IPS-11a (cell line): ENCODE measurements around the gene RNASE8.
"Not testable (repeated sequence)": the region's sequence is repeated elsewhere in the genome, so short reads cannot be mapped to it uniquely, and the experiment has no call there.

Experiments
- H3K4me3 ChIP-seq: one replicate; pipeline ENCODE4 v1.5.1; 2013; ENCODE audit warnings: low read depth, low read length, control low read depth

Gene RNASE8, protein sequence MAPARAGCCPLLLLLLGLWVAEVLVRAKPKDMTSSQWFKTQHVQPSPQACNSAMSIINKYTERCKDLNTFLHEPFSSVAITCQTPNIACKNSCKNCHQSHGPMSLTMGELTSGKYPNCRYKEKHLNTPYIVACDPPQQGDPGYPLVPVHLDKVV

DNA sequence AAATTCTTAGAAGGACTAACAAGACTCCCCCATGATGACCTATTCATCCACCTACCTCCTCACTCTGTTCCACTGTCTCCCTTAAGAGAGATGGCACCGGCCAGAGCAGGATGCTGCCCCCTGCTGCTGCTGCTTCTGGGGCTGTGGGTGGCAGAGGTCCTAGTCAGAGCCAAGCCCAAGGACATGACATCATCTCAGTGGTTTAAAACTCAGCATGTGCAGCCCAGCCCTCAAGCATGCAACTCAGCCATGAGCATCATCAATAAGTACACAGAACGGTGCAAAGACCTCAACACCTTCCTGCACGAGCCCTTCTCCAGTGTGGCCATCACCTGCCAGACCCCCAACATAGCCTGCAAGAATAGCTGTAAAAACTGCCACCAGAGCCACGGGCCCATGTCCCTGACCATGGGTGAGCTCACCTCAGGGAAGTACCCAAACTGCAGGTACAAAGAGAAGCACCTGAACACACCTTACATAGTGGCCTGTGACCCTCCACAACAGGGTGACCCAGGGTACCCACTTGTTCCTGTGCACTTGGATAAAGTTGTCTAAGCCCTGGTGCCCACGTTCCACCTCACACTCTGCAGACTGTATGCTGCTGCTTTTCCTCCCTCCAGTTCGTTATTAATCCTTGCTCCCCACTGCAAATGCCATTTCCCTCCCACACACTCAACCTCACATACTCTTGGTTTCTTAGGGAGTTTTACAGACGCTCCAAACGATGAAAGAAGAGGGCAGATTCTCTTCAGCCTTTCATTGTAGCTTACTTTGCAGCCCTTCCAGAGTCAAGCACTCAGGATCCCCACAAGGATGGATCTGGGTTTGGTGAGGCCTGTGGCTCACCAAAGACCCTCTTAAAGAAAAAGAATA lies at the start of gene RNASE8:
RNASE8 (plus strand) TSS at position 20 of the 873 bp plus-strand sequence; CDS start at position 91, 71 bp downstream.
- no peak within 1 kb of the TSS for H3K4me3 ChIP-seq

DNA sequence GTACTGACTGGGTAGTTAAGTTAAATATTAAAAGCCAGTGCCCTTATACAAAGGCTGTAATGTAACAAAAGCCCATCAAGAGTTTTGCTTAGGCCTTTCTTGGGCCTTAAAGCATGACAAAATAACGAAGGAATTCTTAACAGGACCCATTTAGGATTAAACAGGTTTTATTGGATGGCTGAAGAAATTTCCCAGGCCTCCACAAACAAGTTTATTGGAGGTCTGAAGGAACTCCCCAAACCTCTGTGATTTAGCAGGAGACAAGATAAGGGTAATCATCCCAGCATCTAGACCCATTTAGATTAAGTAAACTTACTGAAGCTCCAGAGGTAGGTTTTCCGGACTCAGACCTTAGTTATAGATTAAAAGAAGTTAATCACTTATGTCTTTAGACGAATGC lies 47.9 kb upstream of the RNASE8 start:
- not testable (repeated sequence) for H3K4me3 ChIP-seq

DNA sequence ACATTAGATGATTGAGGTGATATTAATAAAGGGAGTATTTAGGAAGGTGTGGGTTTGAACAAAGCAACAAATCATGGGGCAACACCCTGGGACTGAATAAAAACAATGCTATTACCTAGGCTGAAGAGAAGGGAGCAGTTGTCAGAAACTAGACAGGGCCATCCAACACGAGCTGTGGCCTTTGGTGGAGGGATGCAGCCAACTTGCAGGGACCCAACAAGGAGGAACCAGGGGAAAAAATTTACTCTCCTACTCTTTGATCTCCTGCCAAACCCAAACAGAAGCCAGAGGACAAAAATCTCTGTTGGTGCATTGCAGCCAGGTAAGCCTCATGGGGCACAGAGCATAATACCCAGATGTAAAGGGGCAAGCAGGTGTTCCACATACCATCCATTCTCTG lies 46.5 kb upstream of the RNASE8 start:
- H3K4me3 ChIP-seq = no peak overlapping the region

DNA sequence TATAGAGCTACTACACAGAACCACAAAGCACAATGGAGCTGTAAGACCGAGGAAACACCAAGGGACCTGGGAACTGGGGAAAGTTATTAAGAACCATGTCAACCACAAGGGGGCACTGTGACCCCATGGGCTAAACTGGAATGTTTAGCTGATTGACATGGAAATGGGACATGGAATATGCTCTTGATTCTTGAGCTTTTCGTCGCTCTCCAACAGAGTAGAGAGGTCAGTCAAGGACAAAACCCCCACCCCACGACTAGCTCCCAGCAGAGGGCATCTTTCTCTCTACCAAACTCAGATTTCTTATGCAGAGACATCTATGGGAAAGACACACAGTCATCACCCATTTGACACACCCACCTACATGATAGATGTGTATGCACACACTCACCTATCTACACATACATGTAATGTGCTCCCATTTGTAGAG lies 42.8 kb upstream of the RNASE8 start:
- no peak overlapping the region for H3K4me3 ChIP-seq

DNA sequence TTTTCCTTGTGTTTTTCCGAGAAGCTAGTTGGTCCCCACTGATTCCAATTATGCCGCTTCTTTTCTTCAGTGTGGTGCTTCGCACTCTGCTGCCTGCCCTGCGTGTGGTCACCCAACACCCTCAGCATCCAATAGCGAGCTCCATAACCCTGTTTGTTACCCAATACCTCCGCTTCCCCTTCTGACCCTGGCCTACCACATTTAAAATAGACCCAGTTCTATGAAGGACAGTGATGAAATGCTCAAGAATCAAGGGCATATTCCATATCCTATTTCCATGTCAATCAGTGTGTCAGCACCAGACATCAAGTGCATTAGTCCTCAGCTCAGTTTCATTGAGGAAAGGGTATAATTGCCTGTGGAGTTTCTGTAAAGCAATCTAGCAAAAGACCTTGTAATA lies 42.3 kb upstream of the RNASE8 start:
- H3K4me3 ChIP-seq = no peak overlapping the region

DNA sequence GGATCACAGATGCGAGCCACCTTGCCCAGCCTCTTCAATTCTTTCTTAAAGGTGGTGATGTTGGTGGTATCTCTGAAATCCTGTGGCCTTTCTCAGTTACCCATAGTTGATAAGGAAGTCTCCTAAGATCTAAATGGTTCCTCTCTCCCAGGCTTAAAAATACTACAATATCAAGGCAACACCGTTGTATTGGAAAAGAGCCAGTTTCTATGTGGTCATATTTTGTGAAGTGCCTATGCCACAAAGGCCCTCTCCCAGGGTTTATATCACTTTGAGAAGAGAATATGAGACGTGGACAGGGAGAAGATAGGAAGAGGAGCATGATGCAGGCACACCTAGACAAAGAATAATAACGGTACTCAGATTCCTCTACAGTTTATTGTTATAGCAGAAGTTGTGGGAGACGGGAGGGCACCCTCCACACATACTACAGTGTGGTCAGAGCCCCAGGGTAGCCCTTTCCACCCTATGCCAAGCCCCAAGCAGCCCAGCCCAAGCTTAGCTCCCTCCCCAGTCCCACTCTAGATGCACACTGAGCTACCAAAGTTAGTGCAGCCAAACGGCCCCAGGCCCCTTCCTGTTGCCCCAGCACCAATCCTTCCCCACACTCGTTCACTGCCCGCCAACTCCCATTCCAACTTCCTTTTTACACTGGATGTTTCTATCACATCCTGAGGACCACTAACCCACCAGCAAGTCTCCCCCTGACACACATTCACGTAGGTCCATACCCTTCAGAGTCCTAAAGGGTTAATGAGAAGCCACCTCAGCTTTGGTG lies 41.0 kb upstream of the RNASE8 start:
- H3K4me3 ChIP-seq = no peak overlapping the region

DNA sequence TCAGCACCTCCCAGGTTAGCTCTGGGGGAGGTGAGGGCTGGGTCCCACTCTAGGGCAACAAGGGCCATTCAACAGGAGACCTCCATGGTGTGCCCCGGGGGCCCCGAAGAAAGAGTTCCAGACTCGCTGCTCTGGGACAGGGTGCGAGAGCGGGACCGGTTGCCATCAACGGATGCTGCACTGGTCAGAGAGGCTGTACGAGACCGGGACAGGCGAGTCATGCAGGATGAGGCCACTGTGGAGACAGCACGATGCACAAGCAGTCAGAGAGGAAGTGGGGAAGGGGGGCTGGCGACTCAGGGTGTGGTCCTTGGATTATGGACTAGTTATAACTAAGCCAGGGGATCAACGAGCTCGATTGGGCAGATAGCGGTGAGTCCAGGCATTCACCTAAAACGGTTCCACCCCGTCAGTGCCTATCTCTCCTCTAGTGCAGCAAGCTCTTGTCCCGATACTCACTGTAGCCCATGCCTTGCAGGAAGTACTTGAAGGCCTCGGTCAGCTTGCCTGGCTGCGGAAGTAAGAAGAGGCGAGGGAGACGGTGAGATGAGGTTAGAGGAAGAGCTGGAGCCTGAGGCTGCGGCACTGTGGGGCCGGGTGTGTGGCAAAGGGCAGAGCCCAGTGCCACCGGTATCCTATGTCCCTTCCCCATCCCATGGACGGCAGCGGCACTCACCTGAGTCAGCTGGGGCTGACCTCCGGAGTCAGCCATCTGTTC lies 39.9 kb upstream of the RNASE8 start:
- H3K4me3 ChIP-seq = no peak overlapping the region

DNA sequence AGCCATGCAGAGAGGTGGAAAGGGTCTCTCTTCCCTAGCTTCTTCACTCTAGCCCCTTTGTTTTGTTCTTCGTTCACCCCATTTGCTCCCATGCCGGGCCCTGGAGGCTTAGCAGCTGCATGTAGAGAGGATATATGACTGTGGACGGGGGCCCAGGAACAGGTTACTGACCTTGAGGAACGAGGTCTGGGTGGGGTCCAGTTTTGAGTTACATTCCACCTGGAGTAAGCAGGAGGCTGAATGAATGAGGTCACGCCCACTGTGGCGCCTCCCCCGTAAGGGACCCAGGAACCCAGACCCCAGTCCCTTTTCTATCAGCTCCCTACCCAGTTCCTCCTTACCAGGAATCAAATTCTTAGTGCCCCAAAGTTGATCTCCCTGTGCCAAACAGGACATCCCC lies 39.3 kb upstream of the RNASE8 start:
- no peak overlapping the region for H3K4me3 ChIP-seq

DNA sequence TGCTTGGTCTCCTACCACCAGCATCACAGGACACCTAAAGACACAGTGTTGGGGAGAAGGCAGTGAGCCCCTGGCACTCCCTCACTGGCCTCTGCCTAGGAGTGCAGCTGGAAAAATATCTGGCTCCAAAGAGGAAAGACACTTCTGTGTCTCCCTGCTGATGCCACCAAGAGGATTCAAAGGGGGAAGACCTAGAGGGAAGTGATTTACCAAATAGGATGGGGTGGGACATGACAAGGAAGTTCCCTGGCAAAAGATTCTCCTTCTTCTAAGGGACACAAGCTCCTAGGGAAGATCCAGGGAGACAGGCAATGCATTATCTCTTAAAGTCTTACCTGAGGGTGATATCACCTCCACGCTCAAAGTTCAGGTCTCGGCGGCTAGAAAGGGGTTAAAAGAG lies 38.8 kb upstream of the RNASE8 start:
- no peak overlapping the region for H3K4me3 ChIP-seq

DNA sequence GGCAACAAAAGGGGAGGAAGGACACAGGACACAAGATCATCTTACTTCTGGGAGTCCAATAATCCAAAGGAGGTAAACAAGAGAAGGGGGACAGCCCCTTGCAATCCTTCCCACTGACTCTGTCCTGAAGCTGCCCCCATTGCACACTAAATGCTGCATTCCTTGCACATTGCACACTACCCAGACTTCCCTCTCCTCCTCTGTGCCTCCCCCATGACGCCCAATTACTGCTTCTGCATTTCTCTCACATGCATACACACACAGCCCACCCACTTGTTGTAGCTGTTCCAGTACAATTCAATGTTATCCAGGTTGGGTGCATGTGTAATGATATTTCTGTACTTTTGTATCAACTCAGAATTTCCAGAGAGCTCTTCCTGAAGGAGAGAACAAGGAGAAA lies 38.3 kb upstream of the RNASE8 start:
- H3K4me3 ChIP-seq = no peak overlapping the region

DNA sequence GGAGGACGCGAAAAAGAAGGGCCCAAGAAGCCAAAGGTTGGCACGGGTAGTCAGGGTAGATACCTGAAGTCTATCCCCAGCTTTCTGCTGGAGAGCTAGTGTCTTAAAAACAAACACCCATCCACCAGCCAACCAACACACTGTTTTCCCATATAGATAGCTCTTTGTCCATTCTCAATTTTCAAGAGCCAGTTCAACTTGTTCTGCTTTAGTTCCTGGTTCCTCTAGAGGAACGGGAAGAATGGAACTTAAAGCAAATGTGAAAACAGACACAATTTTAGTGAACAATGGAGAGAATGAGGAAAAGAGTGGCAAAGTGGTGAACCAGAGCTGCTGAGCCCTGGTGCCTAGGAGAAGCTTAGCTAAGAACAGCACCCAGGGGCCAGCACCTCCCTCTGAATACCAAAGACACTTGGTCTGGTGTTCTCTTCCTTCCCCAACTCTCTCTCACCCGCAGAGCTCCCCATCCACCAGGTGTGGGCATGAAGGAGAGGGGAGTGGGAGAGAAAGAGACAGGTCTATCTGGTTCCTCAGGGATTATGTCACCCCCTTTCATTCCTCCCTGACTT lies 36.6 kb upstream of the RNASE8 start:
- no peak overlapping the region for H3K4me3 ChIP-seq

DNA sequence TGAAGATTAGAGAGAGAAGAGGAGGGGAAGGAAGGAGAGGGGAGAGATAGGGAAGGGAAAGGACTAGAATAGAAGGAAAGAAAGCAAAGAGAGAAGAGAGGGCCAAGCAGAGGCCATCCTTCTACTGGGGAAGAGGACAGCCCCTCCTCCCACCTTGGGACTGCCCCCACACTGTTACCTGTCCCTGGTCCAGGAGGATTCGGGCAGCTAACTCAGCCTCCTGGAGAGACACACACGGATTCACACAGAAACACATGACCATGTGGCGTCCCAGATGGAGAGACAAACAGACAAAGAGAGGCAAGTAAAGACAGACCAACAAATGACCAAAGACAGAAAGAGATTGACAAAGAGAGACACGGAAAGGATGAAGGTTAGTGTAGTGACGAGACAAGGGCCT lies 34.9 kb upstream of the RNASE8 start:
- no peak overlapping the region for H3K4me3 ChIP-seq

DNA sequence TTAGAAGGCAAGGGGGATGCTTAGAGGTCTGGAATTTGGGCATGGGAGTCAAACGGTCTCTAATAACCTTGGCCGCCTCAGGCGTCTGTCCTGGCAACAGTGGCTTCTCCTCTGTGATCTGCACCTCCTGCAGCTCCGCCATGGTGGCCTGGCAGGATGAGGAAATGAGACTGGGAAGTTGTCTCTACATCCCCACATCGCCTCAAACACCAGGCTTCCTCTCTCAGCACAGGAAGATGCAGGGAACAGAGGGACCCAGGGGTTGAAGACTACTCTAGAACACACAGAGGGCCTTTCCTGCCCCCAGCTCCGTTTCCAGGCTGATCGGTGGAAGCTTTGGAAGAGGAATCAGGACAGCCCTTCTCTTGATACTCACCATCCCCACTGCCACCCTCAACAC lies 34.4 kb upstream of the RNASE8 start:
- H3K4me3 ChIP-seq = no peak overlapping the region

DNA sequence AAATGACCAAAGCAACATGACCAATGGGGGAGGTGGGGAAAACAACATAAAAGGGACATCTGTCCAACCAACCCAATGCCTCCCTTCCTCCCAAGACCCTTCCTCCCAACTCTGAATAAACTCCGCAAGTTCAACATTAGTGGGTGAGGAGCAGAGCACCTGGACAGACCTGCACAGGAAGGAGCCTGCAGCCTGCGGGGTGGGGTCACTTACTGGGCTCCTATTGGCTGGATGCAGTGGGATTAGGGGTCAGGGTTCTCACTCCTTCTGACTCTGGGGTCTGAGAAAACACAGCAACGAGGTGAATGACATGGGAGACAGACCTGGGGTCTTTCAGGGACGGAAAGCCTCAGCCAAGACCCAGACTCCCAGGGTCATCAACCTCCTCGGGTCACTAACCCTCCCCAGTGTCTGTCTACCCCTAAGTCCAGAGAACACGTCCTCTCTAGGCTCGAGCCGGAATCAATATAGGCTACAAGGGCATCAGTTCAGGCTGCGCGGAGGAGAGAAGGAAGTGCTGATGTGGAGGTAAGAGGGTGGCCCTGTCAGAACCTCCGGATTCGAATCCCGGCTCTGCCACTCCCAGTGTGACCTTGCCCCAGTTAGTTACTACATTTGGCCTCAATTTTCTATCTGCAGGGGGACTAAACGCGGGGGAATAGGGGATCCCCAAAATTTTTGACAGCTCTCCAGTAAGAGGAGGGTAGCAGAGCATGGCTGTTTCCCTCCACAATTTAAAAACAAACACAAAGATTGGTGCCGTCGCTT lies 33.6 kb upstream of the RNASE8 start:
- peak overlapping the region; percentile 33 for H3K4me3 ChIP-seq

DNA sequence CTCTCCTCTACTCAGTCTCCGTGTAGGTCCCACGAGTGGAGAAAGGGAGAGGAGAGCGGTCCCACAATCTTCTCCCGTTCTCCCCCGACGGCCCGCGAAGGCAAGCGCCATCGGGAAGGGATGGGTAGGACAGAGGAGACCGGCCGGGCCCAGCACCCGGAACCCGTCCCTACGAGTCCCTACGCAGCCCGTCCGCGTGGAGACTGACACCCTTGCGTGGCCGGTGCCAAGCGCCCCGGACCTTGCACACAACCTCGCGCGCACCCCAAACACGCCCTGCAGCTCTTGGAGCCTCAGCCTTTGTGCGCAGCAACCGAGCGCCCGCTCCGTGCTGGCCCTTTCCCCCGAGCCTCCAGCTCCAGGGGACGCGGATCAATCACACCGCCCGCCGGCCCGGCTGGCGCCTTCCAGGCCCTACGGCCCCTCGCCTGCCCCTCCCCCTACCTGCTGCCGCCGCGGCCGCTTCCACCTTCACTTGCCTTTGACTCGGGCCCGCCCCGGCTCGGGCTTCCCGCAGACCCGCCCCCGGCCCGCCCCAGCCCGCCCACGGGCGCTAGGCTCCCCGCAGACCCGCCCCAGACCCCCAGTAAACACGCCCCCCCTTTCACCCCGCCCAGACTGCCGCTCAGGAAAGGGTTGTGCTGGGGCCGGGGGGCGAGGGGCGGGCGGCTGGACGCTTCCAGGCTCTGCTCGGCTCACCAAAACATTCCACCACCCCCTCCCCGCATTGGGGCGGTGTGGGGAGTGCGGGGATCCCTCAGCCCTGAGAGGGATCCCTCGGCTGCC lies 32.8 kb upstream of the RNASE8 start, which contains the start of gene NDRG2:
NDRG2 (minus strand) TSS at position 477 of the 786 bp plus-strand sequence. CDS start 1,746 bp downstream, outside the sequence.
- peak within 1 kb of the TSS; percentile 55 for H3K4me3 ChIP-seq

DNA sequence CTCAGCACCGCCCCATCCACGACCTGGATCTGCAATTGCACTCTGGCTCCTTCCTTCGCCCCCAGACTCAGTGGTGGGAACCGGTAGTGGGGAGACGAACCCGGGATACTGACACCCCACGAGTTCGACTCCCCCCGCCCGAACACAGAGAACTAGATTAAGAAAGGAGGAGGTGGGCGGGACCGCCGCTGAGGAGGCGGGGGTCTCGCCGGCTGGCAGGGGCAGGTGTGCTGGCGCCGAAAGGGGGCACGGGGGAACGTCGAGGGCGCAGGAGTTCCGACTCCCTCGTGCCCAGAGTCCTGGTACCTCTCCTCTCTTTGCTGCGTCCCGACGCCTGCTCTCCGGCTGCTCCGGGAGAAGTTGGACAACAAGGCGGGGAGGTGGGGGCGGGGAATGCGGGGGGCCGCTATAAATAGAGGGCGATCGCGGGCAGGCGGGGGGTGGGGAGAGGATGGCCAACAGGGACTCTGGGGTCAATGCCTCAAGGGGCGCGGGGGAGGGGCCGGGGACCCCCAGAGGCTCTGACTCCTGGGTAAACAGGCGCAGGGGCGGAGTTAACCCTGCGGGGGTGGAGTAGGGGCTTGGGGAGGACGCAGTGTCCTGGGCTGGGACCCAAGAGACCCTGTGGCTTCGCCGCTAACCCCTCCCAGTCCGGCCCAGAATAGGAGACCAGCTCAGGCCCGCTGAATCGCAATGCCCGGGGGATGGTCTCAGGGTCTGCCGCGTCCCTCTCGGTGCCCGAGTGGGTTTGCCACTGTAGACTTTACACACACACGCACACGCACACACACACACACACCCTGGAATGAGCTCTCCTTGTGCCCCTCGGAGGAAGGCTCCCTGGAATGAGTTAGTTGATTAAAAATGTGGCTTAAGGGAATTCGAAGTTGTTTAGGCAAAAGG lies 32.0 kb upstream of the RNASE8 start:
- H3K4me3 ChIP-seq = peak overlapping the region; percentile 55

DNA sequence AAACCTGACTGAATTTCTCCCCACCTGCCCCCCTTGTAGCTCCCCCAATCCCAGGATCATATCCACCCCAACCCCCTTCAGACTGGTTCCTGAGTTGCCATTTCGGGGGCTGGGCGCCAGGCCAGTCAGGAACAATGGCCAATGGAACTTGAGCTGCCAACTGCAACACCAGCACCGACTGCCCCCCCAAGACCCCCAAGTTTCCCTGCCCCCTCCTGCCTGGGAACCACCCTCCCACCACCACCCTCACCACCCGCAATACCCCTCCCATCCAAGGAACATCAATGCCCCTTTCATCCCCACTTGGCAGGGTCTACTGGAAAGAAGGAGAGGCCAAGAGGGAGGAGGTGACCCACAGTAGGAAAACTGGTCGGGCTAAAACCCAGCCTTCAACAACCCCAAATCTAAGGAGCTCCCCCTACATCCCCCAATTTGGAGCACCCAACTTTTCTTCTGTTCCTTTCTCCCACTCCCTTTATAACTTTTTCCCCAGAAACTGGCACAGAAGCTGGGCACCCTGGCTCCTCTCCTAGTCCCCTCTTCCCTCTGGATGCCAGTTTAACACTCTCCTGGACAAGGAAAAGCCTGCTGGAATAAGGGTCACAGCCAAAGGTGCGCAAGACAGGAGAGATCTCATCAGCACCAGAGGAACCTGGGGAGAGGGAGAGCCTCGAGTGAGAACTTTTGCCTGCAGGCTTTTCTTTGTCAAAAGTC lies 31.2 kb upstream of the RNASE8 start:
- peak overlapping the region; percentile 37 for H3K4me3 ChIP-seq

DNA sequence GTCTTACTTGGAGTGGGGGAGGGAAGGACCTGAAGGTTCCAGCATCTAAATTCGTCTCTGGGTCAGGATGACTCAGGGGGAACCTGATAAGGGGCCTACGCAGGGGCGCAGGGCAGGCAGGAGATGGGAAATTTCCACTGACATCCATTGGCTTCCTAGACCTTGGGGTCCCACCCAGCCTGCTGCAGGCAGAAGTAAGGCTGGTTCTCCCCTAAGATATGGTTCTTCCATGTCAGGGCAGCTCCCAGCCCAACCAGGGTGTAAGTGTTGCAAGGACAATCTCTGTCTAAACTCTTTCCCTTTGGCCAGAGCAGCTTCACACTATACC lies 30.7 kb upstream of the RNASE8 start:
- H3K4me3 ChIP-seq = no peak overlapping the region
